ENCODE data around the gene ARL4A.

Gene ARL4A

DNA sequence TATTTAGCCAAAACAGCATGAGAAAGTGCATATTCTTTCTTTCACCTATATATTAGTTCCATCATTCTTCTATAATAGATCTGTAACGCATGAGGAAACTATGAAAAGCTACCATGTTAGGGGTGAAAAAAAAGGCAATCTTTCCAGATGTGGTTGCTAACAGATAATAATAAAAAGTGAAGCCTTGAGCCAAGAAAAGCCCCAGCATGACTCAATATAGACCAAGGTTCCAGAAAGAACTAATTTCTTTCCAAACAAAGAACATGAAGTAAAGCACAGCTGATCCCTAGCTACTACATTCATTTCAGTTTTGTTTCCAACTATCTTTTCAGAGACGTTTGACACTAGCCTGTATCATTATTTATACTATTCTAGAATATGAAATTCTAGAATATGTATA is 16.4 kb downstream of the ARL4A start:
- TF ChIP-seq ARNTL (CRISPR knock-in tag; IDR thresholded peaks at IDR 0.05; ENCODE audit: borderline replicate concordance, low read depth) (no peak), TSHZ2 (CRISPR knock-in tag; IDR thresholded peaks at IDR 0.05) (no peak), OSR1 (CRISPR knock-in tag; IDR thresholded peaks at IDR 0.05) (no peak), ESRRG (CRISPR knock-in tag; IDR thresholded peaks at IDR 0.05) (no peak), ZNF70 (CRISPR knock-in tag; IDR thresholded peaks at IDR 0.05) (no peak)
- TF ChIP-seq, protein P1, sequence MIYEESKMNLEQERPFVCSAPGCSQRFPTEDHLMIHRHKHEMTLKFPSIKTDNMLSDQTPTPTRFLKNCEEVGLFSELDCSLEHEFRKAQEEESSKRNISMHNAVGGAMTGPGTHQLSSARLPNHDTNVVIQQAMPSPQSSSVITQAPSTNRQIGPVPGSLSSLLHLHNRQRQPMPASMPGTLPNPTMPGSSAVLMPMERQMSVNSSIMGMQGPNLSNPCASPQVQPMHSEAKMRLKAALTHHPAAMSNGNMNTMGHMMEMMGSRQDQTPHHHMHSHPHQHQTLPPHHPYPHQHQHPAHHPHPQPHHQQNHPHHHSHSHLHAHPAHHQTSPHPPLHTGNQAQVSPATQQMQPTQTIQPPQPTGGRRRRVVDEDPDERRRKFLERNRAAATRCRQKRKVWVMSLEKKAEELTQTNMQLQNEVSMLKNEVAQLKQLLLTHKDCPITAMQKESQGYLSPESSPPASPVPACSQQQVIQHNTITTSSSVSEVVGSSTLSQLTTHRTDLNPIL (CRISPR knock-in tag; IDR thresholded peaks at IDR 0.05; ENCODE audit: low read depth): no peak
- no peak for ATAC-seq

GRCh38 chr7:12705878-12706277 is 18.4 kb downstream of the ARL4A start:
- 0 out of 3 replicates have a peak, but pooled peaks have one; percentile 36 for ATAC-seq
- no peak for TF ChIP-seq RARB (CRISPR knock-in tag; IDR thresholded peaks at IDR 0.05)
- no peak for TF ChIP-seq OSR1 (CRISPR knock-in tag; IDR thresholded peaks at IDR 0.05)
- TF ChIP-seq ARNTL (CRISPR knock-in tag; IDR thresholded peaks at IDR 0.05; ENCODE audit: borderline replicate concordance, low read depth): no peak
- TF ChIP-seq BACH2 (CRISPR knock-in tag; IDR thresholded peaks at IDR 0.05; ENCODE audit: borderline replicate concordance): no peak
- no peak for TF ChIP-seq CSRNP3 (CRISPR knock-in tag; IDR thresholded peaks at IDR 0.05)
- TF ChIP-seq ZFP30 (CRISPR knock-in tag; IDR thresholded peaks at IDR 0.05): no peak
- TF ChIP-seq ZFP3 (CRISPR knock-in tag; IDR thresholded peaks at IDR 0.05): no peak
- TF ChIP-seq, protein P2, sequence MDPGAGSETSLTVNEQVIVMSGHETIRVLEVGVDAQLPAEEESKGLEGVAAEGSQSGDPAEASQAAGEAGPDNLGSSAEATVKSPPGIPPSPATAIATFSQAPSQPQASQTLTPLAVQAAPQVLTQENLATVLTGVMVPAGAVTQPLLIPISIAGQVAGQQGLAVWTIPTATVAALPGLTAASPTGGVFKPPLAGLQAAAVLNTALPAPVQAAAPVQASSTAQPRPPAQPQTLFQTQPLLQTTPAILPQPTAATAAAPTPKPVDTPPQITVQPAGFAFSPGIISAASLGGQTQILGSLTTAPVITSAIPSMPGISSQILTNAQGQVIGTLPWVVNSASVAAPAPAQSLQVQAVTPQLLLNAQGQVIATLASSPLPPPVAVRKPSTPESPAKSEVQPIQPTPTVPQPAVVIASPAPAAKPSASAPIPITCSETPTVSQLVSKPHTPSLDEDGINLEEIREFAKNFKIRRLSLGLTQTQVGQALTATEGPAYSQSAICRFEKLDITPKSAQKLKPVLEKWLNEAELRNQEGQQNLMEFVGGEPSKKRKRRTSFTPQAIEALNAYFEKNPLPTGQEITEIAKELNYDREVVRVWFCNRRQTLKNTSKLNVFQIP (CRISPR knock-in tag; IDR thresholded peaks at IDR 0.05; ENCODE audit: borderline replicate concordance, low read depth): no peak
- TF ChIP-seq GLIS3 (CRISPR knock-in tag; IDR thresholded peaks at IDR 0.05): no peak
- no peak for TF ChIP-seq ZNF565 (CRISPR knock-in tag; conservative IDR thresholded peaks at IDR 0.05; ENCODE audit: low read depth)
- TF ChIP-seq, protein P3, sequence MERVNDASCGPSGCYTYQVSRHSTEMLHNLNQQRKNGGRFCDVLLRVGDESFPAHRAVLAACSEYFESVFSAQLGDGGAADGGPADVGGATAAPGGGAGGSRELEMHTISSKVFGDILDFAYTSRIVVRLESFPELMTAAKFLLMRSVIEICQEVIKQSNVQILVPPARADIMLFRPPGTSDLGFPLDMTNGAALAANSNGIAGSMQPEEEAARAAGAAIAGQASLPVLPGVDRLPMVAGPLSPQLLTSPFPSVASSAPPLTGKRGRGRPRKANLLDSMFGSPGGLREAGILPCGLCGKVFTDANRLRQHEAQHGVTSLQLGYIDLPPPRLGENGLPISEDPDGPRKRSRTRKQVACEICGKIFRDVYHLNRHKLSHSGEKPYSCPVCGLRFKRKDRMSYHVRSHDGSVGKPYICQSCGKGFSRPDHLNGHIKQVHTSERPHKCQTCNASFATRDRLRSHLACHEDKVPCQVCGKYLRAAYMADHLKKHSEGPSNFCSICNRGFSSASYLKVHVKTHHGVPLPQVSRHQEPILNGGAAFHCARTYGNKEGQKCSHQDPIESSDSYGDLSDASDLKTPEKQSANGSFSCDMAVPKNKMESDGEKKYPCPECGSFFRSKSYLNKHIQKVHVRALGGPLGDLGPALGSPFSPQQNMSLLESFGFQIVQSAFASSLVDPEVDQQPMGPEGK (CRISPR knock-in tag; IDR thresholded peaks at IDR 0.05; ENCODE audit: borderline replicate concordance): no peak
- TF ChIP-seq, protein P1 (CRISPR knock-in tag; IDR thresholded peaks at IDR 0.05; ENCODE audit: low read depth): no peak
- no peak for TF ChIP-seq PPARA (CRISPR knock-in tag; IDR thresholded peaks at IDR 0.05; ENCODE audit: borderline replicate concordance)
- no peak for TF ChIP-seq ZNF8 (CRISPR knock-in tag; IDR thresholded peaks at IDR 0.05)
- no peak for TF ChIP-seq TCF4 (CRISPR knock-in tag; IDR thresholded peaks at IDR 0.05; ENCODE audit: borderline replicate concordance)
- no peak for TF ChIP-seq SNAI2 (CRISPR knock-in tag; IDR thresholded peaks at IDR 0.05)

GRCh38 chr7:12706900-12707536 is 19.6 kb downstream of the ARL4A start:
- peak; percentile 70 for ATAC-seq
- TF ChIP-seq GLIS3 (CRISPR knock-in tag; IDR thresholded peaks at IDR 0.05) (no peak), ARNTL (CRISPR knock-in tag; IDR thresholded peaks at IDR 0.05; ENCODE audit: borderline replicate concordance, low read depth) (no peak), RARB (CRISPR knock-in tag; IDR thresholded peaks at IDR 0.05) (no peak), BACH2 (CRISPR knock-in tag; IDR thresholded peaks at IDR 0.05; ENCODE audit: borderline replicate concordance) (no peak), CSDC2 (CRISPR knock-in tag; IDR thresholded peaks at IDR 0.05) (no peak), TSHZ2 (CRISPR knock-in tag; IDR thresholded peaks at IDR 0.05) (no peak), ZNF565 (CRISPR knock-in tag; conservative IDR thresholded peaks at IDR 0.05; ENCODE audit: low read depth) (no peak), CSRNP3 (CRISPR knock-in tag; IDR thresholded peaks at IDR 0.05) (no peak), ISL1 (CRISPR knock-in tag; IDR thresholded peaks at IDR 0.05) (no peak), SNAI2 (CRISPR knock-in tag; IDR thresholded peaks at IDR 0.05) (no peak)

Measured in SK-N-SH treated with all-trans-retinoic acid at 6 μM for 48 hours (cell line).